ENCODE data around the gene POLR1E. TPM values are rescaled to one million over a fixed set of nuclear protein-coding genes. Genes with fewer than 3 reads are reported as not detected.
A peak's percentile ranks its signal among the peaks of the same experiment; 100 is the strongest.

Gene POLR1E
- total RNA-seq, 1 experiment from 2014 or later: 45.8 TPM

GRCh38 chr9:37528652-37529471 lies 43.1 kb downstream of the POLR1E start:
- H4K91ac ChIP-seq (ENCODE audit: insufficient read length, low read depth, low read length): no peak overlapping the region
- no peak overlapping the region for H4K8ac ChIP-seq (replicated peaks; ENCODE audit: insufficient read length, low read depth, low read length)
- H2BK12ac ChIP-seq (ENCODE audit: insufficient read length, low read depth, low read length): no peak overlapping the region
- H3K9me3 ChIP-seq (ENCODE audit: control insufficient read depth, low read depth, low read length): no peaks in the 10 kb centered on the region
- no peaks in the 10 kb centered on the region for H3K79me2 ChIP-seq (ENCODE audit: insufficient read depth, low read length)
- H3K4me1 ChIP-seq (ENCODE audit: insufficient read depth, low read length): no peaks in the 10 kb centered on the region
- peaks cover 1 to 55% (median 42%) of the 10 kb centered on the region in 3 experiments; a peak in 6 of 7 replicates for H3K36me3 Mint-ChIP-seq (ENCODE audit: insufficient read depth in 1 of 3, low read depth in 3 of 3)
- H2BK120ac ChIP-seq (ENCODE audit: low read depth, low read length, poor library complexity, severe bottlenecking): no peak overlapping the region
- H2BK20ac ChIP-seq (ENCODE audit: low read depth, low read length, poor library complexity, severe bottlenecking): no peak overlapping the region
- H3K9ac ChIP-seq (ENCODE audit: extremely low read depth, insufficient read length, low read length): no peak overlapping the region
- no peaks in the 10 kb centered on the region for H3K4me1 Mint-ChIP-seq
- peak overlapping the region; percentile 4 for H3K18ac ChIP-seq (ENCODE audit: insufficient read length, low read depth, low read length)
- H3K27ac Mint-ChIP-seq: peak overlapping the region in 1 of 3 experiments; percentile 88; a peak in 2 of 7 replicates
- H3K23me2 ChIP-seq (ENCODE audit: insufficient read length, low read depth, low read length, poor library complexity, severe bottlenecking): no peaks in the 10 kb centered on the region
- no peak overlapping the region for H3K56ac ChIP-seq (ENCODE audit: insufficient read length, low read depth, low read length)
- H3K4me3 Mint-ChIP-seq: no peak overlapping the region
- H3K27ac ChIP-seq (ENCODE audit: insufficient read length, low read depth, low read length): no peak overlapping the region
- no peaks in the 10 kb centered on the region for H3K79me1 ChIP-seq (ENCODE audit: insufficient read depth, low read depth, low read length, poor library complexity, severe bottlenecking)
- H3K4ac ChIP-seq (ENCODE audit: low read depth, low read length): no peak overlapping the region
- no peak overlapping the region for H3T11ph ChIP-seq (ENCODE audit: low read length)
- no peak overlapping the region for H4K5ac ChIP-seq (ENCODE audit: insufficient read length, low read depth, low read length)
- H3K27me3 ChIP-seq (ENCODE audit: insufficient read depth, low read length): no peaks in the 10 kb centered on the region
- WGBS (ENCODE audit: extremely low coverage, insufficient read length, low lambda C conversion rate): no CpG with 5 or more reads among the region's 18 CpGs
- no peak overlapping the region for H3K14ac ChIP-seq (ENCODE audit: insufficient read depth, low read length)
- H2AFZ ChIP-seq (ENCODE audit: low read length): no peak overlapping the region
- H3K27me3 Mint-ChIP-seq (ENCODE audit: low read depth): no peaks in the 10 kb centered on the region
- no peak for TF ChIP-seq CTCF (conservative IDR thresholded peaks at IDR 0.05)
- H2AK5ac ChIP-seq (ENCODE audit: insufficient read length, low read length): no peak overlapping the region
- no peak overlapping the region for H2BK15ac ChIP-seq (ENCODE audit: low read depth, low read length)
- no peaks in the 10 kb centered on the region for H4K20me1 ChIP-seq (ENCODE audit: control insufficient read depth, insufficient read depth, insufficient read length)
- DNase-seq: no peak
- H3K23ac ChIP-seq (ENCODE audit: insufficient read length, low read depth, low read length): no peak overlapping the region
- no peak overlapping the region for H3K4me2 ChIP-seq (ENCODE audit: insufficient read depth, insufficient read length, low read length)
- no peaks in the 10 kb centered on the region for H3K9me3 Mint-ChIP-seq
- H2BK5ac ChIP-seq (ENCODE audit: insufficient read length, low read length): no peak overlapping the region
